GM19099 (cell line): ENCODE results near the gene SNX10.

Source experiments
- POLR2A ChIP-seq: IDR thresholded peaks from 3 replicates; pipeline ENCODE4 v1.6.1; 2011; ENCODE audit warnings: low read depth; ENCODE audit not compliant: insufficient read length; ENCODE audit errors: extremely low read depth

SNX10 gene

DNA sequence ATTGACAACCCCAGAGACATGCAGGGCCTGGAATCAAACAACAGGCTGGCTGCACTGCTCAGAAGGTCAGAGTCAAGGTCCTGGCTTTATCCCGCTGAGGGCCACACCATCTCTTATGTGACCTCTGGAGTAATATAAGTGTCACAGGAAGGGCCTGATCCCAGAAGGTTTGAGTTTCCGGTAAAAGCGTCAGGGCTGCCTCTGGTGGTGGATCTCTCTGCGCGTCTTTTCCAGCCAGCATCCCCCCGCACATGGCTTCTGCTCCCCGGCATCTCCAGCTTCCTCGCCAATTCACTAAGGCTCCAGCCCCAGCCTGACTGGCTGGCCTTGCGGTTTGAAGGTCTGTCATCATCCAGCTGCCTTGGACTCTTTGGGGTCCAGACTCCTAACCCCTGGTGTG, 54.2 kb downstream of the SNX10 start:
- no peak for TF ChIP-seq POLR2A

DNA sequence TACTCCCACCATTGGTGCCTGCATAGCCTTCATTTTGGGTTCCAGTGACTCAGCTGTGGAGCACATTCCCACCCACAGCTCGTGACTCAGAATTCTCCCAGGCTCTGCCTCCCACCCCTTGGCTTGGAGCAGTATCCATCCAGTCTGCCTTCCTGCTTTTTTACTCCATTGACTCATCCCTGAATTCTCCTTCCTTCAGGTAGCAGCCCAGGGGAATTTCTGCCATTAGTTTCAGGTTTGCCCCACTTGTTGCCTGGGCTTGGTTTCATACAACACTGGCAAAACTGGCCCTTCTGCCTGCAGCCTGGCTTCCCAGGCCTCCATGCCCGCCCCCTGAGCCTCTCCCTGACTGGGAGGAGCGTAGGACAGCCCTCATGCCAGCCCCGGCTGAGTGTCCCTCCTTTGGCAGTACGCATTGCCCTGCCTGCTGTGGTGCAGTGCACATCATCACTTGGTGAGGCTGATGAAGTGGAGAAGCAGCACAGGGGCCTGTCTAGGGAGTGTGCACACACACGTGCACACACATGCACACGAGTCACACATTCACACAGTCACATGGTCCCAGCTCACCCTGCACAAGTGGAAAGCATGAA, 55.0 kb downstream of the SNX10 start:
- TF ChIP-seq POLR2A: no peak

DNA sequence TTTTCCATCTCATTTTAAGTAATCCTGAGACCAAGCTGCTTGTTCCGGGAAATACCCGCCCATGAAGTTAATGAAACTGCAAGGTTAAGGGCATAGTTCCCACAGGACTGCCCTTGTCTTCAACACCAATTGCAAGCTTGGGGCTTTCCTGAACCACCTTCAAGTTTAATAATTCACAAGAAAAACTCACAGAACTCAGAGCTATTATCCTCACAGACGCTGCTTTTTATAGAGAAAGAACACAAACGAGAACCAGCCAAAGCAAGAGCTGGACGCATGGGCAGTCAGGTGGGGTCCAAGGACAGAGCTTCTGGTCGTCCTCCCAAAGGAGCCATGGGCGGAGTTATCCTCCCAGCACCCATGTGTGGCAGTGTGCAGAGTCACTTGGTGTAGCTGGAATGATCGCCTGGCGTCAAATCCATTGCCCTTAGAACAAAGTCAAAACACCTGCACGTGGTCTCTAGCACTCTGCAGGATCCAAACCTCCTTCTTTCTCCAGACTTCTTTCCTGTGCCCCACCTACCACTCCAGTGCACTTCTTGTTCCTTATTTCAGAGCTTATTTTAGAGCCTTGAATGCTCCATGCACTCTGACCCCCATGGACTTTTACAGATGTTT, 56.7 kb downstream of the SNX10 start:
- TF ChIP-seq POLR2A: no peak

DNA sequence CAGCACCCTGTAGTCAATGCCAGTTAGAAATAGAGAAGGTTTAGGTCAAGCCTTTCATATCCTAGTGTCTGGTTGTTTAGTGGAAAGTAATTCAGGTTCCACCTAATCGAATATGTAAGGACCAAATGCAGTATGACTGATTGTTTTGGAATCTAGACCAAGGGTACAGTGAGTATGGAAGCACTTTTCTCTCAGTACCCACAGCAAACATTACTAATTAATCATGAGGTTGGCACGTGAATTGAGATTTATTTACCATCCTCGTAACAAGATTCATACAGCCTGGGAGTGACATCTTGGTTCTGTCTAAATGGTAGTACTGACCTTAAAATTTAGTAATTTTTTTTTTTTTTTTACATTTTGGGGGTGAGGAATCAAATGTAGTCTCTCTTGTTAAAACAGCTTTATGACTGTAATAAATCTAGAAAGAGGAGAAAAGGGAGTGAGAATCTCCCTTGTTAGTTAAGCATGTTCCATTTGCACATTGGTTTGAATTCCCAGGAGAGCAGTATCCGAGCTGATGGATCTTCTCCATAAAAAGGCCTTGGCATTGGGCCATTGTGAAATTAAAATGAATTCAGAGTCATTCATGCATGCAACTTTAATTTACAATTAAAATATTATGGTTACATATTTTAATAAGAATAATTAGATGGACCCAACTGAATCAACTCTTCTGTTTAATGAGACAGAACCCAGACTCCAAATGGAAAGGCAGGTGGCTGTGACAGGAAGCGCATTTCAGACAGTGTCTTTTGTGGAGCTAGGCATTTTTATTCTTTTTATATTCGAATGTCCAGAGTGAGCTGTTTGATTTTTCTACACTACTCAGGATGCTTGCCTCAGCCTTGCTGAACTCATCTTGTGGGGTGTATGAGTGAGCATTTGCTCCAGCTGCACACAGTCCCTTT, 57.6 kb downstream of the SNX10 start:
- no peak for TF ChIP-seq POLR2A

DNA sequence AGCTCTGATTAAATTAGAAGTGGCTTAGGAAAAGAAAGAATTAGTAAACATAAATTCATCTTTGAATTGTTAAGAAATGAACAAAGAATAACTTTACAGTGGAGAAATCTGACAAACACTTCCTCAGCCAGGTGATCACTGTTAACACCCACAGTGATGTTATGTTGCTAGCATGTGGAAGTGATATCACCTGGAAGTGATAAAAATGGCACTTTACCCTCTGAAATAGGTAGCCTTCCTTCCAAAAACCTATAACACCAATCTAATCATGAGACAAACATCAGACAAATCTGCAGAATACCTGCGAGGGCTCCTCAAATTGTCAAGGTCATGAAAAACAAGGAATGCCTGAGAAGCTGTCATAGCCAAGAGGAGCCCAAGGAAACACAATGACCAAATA, 59.5 kb downstream of the SNX10 start:
- no peak for TF ChIP-seq POLR2A

DNA sequence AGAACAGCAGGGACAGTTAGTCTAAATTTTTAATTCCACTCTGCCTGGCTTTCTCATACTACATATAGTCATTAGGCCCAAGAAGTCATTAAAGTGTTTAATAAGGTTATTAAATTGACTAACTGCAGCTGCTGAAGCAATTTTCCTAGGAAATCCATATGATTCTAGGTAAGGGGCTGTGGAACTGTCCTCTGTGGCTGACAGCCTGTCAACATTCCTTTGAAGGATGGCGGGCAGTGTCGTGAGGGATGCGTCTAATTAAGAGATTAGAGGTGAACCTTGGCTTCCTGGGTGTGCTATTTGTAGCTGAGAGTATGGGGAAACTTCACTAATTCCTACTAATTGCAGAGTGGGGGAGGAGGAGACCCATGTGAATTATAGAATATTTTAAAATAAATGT, 64.6 kb downstream of the SNX10 start:
- TF ChIP-seq POLR2A: no peak

DNA sequence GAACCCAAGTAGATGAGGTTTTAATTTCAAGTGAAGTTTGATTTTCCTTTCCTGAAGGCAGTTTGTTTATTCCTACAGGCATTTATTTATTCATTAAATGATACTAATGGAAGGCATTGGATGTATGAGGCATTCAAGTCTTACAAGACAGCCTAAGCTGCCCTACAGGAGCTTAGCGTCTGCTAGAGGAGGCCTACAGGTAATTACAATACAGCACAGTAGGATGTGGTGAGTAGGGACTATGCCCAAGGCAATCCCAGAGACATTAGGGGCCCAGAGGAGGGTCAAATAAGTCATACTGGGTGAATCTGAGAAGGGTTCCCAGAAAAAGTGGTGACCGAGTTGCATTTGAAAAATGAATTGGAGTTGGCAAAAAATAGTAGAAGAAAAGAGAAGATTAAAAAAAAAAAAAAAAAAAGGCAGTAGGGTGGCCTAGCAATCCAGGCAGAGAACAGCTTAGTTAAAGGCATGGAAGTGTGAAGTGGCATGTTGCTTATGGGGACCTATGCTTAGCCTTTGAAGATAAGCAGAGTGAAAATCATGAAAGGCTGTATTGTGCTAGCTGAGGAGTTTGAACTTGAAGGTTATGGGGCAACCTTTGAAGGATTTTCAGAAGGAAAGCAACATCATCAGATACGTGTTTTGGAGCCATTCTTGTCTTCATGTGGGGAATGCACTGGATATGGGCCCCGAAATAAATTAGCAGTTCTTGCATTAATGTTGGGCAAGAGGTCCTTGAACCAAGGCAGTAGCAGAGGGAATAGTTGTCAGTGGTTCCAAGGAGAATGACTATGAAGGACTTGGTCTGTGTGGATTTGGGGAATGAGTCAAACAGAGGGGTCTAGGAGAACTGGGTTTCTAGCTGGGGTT, 65.5 kb downstream of the SNX10 start:
- TF ChIP-seq POLR2A: no peak

DNA sequence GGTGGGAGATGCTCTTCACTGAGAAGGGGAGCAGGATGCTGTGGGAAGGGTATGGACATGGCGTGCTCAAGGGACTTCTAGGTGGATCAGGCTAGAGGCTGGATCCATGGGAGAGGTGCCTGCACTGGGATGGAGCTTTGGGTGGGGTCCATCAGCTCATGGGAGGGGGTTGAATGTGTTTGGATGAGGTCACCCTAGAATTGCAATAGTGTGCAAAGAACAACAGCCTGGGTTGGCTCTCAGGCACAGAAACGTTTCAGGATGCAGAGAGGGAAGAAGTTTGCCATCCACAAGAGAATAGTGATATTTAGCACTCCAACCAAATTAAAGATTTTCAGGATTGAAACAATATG, 66.1 kb downstream of the SNX10 start:
- no peak for TF ChIP-seq POLR2A

DNA sequence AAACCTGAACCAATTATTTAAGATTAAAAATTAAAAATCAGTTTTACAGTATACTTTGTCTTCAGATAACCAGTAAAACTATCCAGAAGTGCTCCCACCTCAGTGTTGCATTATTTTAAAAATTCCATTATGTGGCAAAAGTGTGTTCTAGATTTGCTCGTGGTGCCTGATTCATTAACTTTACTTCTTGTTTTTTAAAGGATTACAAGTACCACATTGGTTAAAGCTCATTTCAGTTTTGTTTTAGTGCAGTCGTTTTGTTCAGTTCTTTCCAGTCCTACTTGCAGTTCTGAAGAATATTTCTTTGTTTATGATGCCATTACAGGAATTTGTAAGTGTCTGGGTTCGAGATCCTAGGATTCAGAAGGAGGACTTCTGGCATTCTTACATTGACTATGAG, 69.0 kb downstream of the SNX10 start:
- no peak for TF ChIP-seq POLR2A

DNA sequence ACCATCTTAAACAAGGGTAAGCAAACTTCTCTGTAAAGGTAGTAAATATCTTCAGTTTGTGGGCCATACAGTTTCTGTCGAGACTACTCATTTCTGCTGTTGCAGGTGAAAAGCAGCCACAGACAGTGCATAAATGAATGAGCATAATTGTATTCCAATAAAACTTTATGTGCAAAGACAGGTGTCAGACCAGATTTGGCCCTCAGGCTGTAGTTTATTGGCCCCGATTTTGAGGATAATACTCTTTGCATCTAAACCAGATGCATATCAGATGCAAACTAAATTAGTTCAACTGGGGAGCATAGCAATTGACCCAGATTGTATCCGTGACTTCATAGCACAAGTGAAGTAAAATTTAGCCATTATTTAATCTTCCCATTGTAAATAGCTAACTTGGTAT, 70.0 kb downstream of the SNX10 start:
- TF ChIP-seq POLR2A: no peak

DNA sequence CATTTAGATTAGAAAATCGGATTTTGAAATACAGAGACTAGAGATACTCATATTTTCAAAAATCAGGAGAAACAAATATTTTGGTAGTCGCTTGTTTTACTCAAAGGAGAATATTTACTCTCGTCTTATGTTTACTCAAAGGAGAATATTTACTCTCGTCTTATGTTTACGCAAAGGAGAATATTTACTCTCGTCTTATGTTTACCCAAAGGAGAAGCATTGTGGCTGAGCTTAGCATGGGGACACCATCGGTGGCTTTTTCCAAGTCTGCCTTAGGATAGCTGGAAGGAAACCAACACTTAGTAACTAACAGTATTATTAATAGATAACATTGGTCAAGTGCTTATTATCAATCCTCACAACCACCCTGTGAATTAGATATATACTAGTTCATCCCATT, 71.8 kb downstream of the SNX10 start:
- TF ChIP-seq POLR2A: no peak

DNA sequence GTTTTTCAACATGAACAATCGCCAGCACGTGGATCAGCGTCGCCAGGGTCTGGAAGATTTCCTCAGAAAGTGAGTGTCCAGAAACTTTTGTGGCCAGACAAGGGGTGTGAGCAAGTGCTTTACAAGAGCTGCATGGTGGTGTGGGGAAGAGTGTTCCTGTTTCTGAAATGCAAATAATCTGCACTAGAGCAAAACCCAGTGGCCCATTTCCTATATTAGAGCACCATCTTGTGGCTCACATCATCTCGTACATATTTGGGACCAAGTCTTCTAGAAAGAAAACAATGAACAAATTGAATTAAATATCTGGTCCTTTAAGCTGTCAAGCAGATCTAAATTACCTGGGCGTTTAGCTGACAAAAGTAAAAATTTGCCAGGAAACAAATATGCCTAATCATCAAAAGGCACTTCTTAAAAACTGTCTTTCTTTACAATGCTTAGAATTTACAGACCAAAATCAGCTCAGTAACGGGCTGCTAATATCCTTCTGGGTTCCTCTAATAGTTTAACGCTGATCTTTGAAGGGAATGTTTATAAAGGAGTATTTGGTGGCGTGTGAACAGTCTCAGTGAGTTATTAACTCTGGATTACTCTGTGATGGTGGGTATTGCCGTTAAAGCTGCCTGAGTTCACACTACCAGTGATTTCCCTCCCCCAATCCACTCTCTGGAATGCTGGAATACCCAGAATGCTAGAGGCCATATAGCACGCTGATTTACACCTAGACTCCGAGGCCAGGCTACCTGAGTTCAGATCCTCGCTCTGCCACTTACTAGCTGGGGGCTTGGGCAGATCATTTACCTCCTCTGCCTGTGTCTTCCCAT, 73.6 kb downstream of the SNX10 start:
- no peak for TF ChIP-seq POLR2A

DNA sequence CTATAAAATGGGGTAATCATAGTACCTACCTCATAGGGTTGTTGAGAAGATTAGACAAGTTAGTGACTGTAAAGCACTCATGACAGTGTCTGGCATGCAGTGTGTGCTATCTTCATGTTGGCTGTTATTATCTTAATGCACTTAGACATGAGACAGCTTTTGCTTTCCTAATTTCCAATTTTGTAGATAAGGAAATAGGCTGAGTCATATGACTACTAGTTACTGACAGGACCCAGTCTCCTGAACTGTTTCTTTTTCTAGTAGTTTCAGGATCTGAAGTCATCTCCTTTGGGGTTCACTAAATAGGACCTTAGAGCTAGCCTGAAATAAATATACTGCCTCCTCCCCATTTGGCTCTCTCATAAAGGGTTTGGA, 74.2 kb downstream of the SNX10 start:
- no peak for TF ChIP-seq POLR2A

DNA sequence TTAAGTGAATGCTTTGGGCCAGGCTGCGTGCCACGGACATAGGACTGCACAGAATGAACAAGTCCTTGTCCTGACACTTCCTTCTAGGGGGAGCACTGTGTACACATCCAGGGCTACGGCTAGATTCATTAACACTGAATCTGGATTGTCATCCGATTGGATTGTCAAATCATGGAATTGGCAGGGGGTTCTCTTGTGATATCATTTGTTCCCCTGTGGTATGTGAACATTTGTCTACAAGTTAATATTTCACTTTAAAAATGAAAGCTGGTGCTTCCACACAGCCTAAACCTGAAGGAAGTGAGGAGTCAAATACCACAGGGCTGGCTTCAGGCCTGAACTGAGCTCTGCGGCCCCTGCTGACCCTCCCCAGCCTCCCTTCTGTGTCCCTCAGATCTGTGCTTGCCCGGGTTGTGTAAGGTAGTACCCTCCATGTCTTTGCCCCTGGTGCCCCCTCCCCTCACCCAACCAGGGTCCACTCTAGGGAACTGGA, 75.6 kb downstream of the SNX10 start:
- TF ChIP-seq POLR2A: no peak
